ENCODE results near the gene C15orf39.
A peak's percentile ranks its signal among the peaks of the same experiment; 100 is the strongest.

C15orf39 gene

DNA sequence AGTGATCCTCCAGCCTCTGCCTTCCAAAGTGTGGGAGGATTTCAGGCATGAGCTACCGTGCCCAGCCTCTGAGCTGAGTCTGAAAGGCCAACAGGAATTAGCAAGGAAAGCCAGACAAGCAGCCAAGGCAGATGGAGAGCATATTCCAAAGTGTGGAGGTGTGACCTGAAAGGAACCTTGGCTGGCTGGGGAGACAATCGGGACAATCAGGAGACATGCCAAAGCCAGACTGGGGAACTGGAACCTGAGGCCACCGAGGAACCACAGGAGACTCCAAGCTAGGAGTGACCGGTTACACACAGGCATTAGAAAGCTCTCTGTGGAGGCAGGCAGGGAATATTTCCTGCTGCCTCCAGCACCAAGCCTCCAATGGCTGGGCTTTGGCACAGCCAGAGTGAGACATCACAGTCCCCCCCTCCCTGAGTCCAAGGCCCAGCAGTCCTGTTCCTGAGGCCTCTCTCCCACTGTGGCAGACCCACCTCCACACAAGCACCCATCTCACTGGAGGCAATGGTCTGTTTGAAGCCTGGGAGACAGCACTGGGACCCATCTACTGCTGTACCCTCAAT, 4.5 kb upstream of the C15orf39 start:
- DNase-seq (ENCODE audit: low read depth in 2 of 2), result no peak

DNA sequence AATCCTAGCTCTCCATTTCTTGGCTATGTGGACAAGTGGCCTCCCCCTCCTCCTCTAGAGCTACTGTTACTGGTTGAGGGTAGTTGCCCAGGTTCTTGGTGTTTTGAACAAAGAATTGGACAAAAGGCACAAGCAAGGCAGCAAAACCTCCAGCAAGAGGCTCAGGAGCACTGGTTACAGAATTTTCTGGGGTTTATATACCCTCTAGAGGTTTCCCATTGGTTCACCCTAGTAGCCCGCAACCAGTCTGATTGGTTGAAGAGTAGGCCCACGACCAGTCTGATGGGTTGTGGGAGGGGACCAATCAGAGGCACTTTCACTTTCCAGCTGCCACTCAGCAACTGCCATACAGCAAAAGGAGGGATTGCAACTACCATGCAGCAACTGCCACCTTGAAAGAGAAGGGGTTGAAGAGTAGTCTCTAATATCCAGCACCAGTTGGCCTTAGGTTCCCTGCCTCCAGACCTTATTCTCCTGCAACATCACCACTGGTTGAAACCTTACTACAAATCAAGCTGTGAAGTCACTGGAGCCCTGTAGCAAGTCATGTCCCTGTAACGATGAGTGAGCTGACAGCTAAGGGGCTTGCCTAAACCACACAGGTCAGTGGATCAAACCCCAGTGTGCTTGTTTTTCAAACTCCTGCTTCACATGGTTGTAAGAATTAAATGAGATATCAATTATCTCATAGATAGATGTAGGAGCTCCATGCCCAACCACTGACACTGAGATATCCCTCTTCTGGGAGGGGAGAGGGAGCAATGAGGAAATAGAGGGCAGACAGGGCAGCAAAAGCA, 2.9 kb upstream of the C15orf39 start:
- no peak for DNase-seq (ENCODE audit: low read depth in 2 of 2)

DNA sequence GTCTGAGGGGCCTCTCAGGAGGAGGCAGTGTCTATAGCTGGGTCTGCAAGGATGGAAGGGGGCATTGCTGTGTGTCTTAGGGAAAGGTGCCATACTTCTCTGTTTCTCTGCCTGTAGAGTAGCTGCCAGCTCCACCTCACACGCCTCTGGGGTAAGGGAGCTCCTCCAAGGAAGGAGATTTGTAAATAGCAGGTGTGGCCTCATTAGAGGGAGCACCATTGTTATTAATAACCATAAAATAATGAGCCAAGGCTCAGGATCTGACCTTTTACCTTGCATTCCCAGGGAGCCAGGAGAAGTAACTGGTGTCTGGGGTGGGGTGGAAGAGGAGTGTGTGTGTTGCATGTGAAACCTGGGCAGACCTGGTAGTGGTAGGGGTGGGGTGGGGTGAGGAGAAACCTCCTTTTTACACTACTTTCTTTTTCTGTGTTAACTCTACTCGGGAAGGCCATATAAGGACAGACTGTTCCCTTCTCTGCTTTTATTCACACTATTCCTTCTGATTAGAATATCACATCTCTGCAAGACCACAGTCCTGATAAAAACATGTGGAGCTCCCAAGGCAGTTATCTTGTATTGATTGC, 2.2 kb upstream of the C15orf39 start:
- no peak for DNase-seq (ENCODE audit: low read depth in 2 of 2)

DNA sequence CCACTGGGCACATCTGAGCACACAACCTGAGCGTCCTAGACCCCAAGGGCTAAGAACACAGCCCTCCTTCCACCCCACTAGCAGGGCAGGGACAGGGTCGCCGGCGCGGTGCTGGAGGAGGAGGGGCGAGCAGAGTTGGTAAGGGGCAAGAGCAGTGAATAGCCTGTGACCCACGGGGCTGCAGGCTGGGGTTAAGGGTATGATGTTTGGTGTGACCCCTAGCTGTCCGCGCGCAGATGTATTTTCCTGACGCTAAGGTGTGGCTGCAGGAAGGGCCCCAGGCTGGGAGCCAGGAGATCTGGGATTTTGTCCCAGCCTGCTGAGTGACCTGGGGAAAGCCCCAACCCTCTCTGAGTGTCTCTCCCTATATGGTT, 1.3 kb upstream of the C15orf39 start:
- no peak for DNase-seq (ENCODE audit: low read depth in 2 of 2)

DNA sequence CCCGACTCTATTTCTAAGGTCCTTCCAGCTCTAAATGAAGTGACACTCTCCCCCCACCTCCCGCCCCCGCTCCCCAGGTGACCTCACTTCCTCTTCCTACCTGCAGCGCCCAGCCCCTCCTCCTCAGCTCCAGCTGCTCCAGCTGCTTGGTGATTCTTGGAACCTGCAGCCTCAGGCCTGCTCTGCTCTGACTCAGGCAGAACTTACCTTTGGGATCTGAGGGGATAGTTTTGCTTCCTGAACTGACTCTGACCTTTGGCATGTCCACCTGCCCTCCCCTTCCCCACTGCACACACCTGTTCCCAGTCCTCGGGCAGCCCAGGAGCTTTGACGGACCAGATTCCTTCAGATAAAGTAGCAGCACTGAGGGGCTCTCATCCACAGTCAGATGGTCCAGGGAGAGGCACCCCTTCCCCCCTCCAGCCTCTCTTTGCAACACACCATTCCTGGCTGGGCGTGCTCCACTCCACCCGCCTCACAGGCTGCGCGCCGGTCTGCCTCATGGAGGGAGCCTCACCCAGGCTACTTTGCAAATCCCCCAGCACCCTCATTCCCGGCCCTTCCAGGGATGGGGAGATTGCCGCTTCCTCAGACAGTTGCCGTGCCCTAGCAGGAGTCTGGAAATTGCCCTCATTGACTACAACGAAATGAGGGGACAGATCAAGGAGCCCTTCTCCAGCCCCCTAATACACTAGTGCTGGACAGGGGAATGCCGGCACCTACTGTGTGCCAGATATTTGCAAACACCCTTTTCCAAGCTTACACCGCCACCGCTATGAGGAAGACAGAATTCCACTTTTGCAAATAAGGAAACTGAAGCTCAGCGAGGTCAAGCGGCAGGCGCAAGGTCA, 692 bp upstream of the C15orf39 start:
- DNase-seq (ENCODE audit: low read depth in 2 of 2), result peak; percentile 44 to 47

DNA sequence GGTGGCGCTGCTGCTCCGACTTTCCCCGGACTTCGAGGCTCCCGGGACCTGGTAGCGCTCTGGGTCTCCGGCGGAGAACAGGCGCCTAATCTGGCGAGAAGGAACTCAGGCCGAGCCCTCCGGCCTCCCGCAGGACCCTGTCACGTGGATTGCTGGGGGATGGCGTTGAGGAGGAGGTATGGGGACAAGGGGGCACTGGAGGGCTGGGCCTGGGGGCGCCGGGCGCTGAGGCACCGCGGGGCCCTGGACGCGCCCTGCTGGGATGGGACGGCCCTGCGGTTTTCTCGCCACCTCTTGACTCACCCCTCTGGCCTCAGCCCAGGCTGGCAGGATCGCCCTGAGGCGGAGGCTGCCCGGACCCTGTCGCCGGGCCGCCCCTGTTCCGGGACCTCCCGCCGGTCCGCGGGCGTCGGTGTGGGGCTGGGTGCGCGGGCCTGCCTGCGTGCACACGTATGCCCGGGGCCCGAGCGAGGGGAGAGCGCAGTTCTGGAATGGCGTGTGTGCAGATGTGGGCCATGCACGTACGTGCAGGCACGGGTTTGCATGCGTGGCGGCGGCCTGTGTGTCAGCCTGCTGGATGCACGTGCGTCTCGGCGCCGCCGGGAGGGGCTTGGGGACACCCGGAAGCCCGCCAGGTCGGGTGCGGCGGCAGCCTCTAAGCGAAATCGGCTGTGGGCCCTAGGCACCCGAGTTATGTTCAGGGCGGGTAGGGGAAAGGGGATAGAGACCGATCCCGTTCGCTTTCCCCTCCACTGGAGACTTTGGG, 752 bp downstream of the C15orf39 start:
- peak; percentile 73 to 78 for DNase-seq (ENCODE audit: low read depth in 2 of 2)

DNA sequence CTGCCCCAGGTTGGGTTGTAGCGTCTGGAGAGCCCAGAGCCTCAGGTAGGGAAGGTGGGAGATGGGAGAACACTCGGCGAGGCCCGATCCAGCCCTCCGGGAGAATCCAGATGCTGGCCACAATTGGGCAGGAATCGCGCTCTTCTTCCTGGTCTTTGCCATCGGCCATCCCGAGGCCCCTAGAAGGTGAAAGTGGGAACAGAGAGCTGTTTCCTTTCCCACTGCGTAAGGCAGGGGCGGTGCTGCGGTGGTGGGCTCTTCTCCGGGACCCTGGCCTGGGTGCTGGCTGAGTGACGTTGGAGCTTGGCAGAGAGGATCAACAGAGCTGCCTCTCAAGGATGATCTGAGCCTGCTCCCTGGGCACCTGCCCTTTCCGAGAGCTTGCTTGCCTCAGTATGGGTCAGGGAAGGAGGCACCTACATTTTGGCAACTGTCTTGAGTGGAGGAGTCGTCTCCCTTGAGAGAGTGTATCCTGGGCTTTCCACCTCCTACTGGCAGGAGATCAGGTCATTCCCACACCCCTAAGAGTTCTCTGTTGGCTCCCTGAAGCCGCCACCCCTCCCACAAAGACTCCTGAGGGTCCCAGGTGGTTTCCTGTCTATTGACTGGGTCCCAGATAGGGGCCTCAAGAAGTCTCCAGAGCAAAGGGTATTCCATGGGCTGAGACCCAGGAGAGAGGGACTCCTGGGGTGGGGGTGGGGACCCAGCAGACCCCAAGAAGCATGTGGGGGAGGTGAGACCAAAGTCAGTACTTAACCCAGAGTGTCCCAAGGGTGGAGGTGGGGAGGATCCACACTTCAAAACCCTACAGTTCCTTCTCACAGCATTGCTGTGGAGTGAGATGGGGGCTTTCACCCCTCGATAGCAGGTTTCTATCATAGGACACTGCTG, 1.6 kb downstream of the C15orf39 start:
- DNase-seq (ENCODE audit: low read depth in 2 of 2), result no peak

DNA sequence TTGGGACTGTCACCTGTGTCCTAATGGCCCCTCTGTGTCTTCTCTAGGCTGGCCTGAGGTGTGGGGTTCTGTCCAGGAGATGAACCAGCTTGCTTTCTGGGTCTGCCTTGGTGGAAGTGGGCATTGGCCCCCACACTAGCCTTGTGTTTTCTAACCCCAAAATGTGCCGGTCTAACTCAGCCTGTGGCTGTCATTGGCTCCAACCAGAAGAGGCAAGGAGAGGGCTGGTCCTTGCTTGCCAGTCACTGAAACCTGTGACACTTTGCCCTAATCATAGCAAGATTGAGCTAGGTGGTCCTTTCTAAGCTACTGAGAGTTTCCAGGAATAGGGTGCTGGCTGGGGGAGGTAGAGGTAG, 2.2 kb downstream of the C15orf39 start:
- DNase-seq (ENCODE audit: low read depth in 2 of 2), result no peak

DNA sequence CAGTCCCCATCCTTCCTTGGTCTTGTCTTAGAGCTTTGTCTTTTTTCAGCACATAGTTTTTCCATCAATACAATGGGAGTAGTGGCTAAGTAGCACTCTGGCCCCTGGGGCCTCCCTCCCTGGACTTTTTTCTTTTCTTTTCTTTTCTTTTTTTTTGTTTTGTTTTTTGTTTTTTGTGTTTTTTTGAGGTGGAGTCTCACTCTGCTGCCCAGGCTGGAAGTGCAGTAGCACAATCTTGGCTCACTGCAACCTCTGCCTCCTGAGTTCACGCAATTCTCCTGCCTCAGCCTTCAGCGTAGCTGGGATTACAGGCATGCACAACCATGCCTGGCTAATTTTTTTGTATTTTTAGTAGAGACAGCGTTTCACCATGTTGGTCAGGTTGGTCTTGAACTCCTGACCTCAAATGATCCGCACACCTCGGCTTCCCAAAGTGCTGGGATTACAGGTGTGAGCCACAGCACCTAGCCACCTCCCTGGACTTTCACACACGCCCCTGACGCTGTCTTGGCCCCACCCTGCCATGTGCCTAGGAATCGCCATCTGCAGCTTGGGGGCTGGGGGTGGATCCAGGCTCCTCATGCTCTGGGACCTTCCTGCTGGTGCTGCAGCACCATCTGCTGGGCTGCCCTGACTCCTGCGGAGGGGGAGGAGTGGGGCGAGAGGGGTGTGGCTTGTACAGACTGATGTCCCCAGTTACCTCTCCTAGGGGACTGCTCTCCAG, 2.8 kb downstream of the C15orf39 start:
- peak; percentile 73 to 75 for DNase-seq (ENCODE audit: low read depth in 2 of 2)

DNA sequence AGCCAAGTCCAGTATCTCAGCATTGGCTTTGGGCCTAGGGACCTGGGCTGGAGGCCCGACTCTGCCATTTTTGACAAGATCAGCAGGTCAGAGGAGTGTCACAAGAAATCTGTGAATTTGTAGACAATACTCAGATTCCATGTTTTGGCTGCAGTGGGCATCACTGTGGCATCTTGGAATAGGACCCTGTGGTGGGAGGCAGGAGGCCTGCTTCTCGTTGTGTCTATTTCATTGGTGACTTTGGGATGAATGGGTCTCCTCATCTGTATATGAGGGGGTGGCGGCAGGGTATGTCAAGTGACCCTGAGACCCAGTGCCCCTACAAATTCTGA, 3.3 kb downstream of the C15orf39 start:
- no peak for DNase-seq (ENCODE audit: low read depth in 2 of 2)

DNA sequence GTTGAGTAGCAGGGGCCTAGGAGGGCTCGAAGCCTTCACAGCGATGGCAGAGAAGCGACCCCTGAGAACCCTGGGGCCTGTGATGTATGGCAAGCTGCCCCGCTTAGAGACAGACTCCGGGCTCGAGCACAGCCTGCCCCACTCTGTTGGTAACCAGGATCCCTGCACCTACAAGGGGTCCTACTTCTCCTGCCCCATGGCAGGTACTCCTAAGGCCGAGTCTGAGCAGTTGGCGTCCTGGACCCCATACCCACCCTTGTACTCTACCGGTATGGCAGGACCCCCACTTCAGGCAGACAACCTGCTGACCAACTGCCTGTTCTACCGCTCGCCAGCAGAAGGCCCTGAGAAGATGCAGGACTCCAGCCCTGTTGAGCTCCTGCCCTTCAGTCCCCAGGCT, 4.3 kb downstream of the C15orf39 start:
- DNase-seq (ENCODE audit: low read depth in 2 of 2), result no peak

DNA sequence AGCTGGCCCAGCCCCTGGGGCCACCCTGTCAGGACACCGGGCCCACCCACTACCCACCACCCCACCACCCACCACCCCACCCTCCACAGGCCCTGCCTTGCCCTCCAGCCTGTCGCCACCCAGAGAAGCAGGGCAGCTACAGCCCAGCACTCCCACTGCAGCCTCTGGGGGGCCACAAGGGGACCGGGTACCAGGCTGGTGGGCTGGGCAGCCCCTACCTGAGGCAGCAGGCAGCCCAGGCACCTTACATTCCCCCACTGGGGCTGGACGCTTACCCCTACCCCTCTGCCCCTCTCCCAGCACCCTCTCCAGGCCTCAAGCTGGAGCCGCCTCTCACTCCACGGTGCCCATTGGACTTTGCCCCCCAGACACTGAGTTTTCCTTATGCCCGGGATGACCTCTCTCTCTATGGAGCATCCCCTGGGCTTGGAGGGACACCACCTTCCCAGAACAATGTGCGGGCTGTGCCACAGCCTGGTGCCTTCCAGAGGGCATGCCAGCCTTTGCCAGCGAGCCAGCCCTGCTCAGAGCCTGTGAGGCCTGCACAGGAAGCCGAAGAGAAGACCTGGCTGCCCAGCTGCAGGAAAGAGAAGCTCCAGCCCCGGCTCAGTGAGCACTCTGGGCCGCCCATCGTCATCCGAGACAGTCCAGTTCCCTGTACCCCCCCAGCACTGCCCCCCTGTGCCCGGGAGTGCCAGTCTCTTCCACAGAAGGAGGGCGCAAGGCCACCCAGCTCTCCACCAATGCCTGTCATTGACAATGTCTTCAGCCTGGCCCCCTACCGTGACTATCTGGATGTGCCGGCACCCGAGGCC, 5.3 kb downstream of the C15orf39 start:
- DNase-seq (ENCODE audit: low read depth in 2 of 2), result no peak

DNA sequence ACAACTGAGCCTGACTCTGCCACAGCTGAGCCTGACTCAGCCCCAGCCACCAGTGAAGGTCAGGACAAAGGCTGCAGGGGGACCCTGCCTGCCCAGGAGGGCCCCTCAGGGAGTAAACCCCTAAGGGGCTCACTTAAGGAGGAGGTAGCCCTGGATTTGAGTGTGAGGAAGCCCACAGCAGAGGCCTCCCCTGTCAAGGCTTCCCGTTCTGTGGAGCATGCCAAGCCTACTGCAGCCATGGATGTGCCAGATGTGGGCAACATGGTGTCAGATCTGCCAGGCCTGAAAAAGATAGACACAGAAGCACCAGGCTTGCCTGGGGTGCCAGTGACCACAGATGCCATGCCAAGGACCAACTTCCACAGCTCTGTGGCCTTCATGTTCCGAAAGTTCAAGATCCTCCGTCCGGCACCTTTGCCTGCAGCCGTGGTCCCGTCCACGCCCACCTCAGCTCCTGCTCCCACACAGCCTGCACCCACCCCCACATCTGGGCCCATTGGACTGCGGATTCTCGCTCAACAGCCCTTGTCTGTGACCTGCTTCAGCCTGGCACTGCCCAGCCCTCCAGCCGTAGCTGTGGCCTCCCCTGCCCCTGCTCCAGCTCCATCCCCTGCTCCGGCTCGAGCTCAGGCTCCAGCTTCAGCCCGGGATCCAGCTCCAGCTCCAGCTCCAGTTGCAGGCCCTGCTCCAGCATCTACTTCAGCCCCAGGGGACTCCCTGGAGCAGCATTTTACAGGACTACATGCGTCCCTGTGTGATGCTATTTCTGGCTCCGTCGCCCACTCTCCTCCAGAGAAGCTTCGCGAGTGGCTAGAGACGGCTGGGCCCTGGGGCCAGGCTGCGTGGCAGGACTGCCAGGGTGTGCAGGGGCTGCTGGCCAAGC, 6.2 kb downstream of the C15orf39 start:
- no peak for DNase-seq (ENCODE audit: low read depth in 2 of 2)

DNA sequence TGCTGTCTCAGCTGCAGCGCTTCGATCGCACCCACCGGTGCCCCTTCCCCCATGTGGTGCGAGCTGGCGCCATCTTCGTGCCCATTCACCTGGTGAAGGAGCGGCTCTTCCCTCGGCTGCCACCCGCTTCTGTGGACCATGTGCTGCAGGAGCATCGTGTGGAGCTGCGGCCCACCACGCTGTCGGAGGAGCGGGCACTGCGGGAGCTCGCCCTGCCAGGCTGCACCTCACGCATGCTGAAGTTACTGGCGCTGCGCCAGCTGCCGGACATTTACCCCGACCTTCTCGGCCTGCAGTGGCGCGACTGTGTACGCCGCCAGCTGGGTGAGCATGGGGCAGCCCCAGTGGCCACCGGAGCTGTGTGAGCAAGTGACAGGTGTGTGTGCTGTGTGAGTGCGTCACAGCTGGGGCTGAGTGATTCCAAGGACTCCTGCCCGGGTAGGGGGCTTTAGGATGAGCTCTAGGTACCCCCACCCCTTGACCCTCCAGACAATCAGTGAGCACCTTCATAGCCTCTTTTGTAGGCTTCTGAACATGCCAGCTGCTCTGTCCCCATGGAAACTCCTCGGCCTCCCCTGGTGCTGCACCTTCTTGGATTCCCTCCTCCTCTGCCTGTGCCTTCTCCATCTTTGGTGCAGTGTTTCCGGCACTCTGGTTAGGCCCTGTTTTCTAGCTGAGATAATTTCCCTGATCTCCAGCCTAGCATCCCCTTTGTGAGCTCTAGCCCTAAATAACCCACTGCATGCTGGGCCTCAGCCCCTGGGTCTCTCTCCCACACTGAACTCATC, 7.0 kb downstream of the C15orf39 start:
- DNase-seq (ENCODE audit: low read depth in 2 of 2), result no peak

DNA sequence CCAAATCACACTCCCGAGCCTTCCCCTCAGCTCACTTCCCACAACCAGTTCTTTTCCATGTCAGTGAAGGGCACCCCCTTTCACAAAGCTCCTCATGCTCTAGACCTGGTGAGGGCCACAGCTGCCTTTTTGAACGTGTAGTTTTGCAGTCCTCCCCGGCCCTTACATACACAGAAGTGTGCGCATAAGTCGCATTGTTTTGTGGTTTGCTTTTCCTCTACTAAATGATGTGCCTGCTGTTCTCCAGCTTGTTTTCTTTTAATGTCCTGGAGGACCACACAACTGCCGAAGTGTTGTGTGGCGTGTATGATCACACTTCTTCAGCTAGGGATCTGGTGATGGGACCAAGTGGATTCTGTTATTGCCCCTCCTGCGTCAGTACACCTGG, 7.6 kb downstream of the C15orf39 start:
- DNase-seq (ENCODE audit: low read depth in 2 of 2), result no peak

DNA sequence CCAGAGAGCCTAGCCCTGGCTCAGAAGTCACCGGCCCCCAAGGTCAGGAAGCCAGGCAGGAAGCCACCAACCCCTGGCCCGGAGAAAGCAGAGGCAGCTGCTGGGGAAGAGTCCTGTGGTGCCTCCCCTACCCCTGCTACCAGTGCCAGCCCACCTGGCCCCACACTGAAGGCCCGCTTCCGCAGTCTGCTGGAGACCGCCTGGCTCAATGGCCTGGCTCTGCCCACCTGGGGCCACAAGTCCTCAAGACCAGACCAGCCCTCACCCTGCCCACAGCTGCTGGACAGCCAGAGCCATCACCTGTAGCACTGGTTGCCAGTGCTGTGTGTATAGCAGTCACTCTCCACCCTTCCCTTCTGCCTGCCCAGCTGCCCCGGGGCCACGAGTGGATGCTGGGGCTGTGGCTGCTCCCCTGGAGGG, 9.1 kb downstream of the C15orf39 start:
- no peak for DNase-seq (ENCODE audit: low read depth in 2 of 2)

DNA sequence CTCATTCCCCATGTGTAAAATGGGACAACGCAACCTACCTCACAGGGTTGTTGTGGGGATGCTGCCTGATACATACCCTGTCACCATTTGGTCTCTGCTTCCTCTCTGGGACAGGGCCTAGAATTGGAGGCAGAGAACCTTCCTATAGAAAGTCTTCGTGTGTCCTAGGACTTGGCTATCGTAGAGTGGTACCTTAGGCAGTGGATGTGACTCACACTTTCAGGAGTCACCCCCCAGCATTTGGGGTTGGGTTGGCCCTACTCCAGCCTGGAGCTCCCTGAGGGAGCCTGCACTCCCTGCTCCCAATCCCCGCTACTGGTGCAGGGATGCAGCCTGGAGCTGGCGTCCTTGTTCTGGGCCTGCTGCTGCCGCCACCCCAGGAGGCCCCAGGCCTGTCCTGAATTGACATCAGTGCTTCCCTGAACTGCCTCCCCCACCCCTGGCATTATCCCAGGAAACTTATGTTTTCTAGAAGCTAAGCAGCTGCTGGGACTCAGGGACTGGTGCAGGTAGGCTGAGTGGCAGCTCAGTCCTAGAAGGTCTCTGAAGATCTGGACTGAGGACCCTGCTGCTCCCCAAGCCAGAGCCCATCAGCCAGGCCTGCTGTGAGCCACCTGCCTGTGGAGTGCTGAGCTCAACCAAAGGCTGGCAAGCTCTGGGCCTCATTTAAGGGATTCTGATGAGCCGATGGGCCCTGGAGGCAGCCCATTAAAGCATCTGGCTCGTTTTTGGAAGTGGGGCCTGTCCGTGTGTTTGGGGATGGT, 9.9 kb downstream of the C15orf39 start:
- DNase-seq (ENCODE audit: low read depth in 2 of 2), result no peak

Measured in stimulated activated CD4-positive, alpha-beta T cell treated with anti-CD3 and anti-CD28 coated beads, Interleukin-1b, Interleukin-23, amount 100 ng/mL, for 4 hours (primary cell).